ENCODE measurements around the gene ARFRP1. TPM values are rescaled to one million over a fixed set of nuclear protein-coding genes. Genes with fewer than 3 reads are reported as not detected.
"Not testable (repeated sequence)": the region's sequence is repeated elsewhere in the genome, so short reads cannot be mapped to it uniquely, and the experiment has no call there.

ARFRP1 gene
- polyA plus RNA-seq, 12 donors = 21.0 to 29.5 (median 23.0) TPM; not detected in 1

GRCh38 chr20:63678667-63679465, 28.9 kb downstream of the ARFRP1 start:
- DNase-seq = no peak

- DNase-seq = no peak
These were observed 29.7 kb downstream of the ARFRP1 start for GRCh38 chr20:63678071-63678470.

GRCh38 chr20:63675681-63676368, 32.0 kb downstream of the ARFRP1 start:
- no peak for DNase-seq

- no peak for DNase-seq
These were observed 33.8 kb downstream of the ARFRP1 start for GRCh38 chr20:63673951-63674350.

- no peak for DNase-seq
These were observed 35.1 kb downstream of the ARFRP1 start for GRCh38 chr20:63672666-63673065.

- DNase-seq = not testable (repeated sequence)
These were observed 36.1 kb downstream of the ARFRP1 start for GRCh38 chr20:63671695-63672094.

GRCh38 chr20:63668351-63668750, 39.4 kb downstream of the ARFRP1 start:
- DNase-seq = no peak

GRCh38 chr20:63667858-63668257, 39.9 kb downstream of the ARFRP1 start:
- DNase-seq = no peak

- DNase-seq = no peak
These were observed 42.1 kb downstream of the ARFRP1 start for GRCh38 chr20:63665708-63666107.

GRCh38 chr20:63664861-63665594, 42.7 kb downstream of the ARFRP1 start:
- no peak for DNase-seq

GRCh38 chr20:63664143-63664851, 43.5 kb downstream of the ARFRP1 start:
- no peak for DNase-seq

GRCh38 chr20:63663332-63664066, 44.3 kb downstream of the ARFRP1 start:
- no peak for DNase-seq

GRCh38 chr20:63662813-63663189, 45.0 kb downstream of the ARFRP1 start:
- no peak for DNase-seq

- no peak for DNase-seq
These were observed 45.6 kb downstream of the ARFRP1 start for GRCh38 chr20:63661959-63662812.

- no peak for DNase-seq
These were observed 46.7 kb downstream of the ARFRP1 start for GRCh38 chr20:63661108-63661507.

GRCh38 chr20:63660622-63661021, 47.2 kb downstream of the ARFRP1 start:
- no peak for DNase-seq

- DNase-seq = not testable (repeated sequence)
These were observed 47.6 kb downstream of the ARFRP1 start for GRCh38 chr20:63660174-63660573.

- no peak for DNase-seq
These were observed 48.4 kb downstream of the ARFRP1 start for GRCh38 chr20:63659370-63659769.

GRCh38 chr20:63658749-63659187, 49.0 kb downstream of the ARFRP1 start:
- DNase-seq = no peak

Data from muscle of arm (tissue), 12 donors.